ENCODE measurements around the gene C4A.
"Not testable (repeated sequence)": the region's sequence is repeated elsewhere in the genome, so short reads cannot be mapped to it uniquely, and the experiment has no call there.

C4A gene

GRCh38 chr6:31978831-31979230 is 3.0 kb upstream of the C4A start:
- DNase-seq (ENCODE audit: low read depth in 3 of 3, low spot score in 1 of 3), result no peak

DNA sequence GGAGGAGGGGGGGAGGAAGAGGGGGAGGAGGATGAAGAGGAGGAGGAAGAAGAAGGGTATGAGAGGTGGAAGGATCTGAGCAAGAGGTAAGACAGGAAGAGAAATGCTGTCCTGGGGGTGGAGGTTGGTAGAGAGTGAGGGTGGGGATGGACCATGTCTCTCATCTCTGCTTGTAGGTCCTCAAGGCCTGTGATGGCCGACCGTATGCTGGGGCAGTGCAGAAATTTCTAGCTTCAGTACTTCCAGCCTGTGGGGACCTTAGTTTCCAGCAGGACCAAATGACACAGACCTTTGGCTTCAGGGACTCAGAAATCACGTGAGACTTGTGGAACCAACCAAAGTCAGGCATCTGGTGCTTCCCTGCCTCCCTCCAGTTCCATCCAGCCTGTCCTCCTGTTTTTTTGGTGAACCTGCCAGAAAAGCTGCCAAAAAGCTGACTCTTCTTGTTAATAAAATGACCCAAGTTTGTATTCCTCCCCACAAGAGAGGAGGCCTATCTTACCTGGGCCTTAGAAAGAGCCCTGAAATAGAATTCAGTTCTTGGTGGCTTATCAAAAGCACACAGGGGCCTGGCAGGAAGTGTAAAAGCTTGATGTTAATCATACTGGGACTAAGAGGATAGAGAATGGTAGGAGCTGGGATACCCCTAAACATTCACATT is 2.5 kb upstream of the C4A start:
- DNase-seq (ENCODE audit: low read depth in 3 of 3, low spot score in 1 of 3), result no peak

DNA sequence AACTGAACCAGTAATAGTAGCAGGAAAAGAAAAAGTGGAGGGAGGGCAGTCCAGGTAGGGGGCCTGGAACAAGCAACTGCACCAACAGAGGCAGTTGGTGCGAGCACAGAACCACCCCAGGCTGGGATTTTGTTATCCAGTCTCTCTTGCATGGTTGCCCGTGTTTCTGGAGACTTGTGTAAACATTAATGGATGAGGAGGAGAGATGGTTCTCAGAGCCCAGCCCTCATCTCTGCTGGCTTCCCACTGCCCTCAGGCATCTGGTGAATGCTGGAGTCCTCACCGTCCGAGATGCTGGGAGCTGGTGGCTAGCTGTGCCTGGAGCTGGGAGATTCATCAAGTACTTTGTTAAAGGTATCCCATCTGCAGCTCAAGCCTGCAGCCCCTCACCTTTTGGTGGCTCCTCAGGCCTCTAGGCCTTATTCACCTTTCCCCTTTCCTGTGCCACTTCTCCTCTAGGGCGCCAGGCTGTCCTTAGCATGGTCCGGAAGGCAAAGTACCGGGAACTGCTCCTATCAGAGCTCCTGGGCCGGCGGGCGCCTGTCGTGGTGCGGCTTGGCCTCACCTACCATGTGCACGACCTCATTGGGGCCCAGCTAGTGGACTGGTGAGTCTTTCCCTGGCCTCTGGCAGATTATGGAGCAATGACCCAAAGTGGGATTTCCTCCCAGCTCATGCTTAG is 1.5 kb upstream of the C4A start:
- not testable (repeated sequence) for DNase-seq (ENCODE audit: low read depth in 3 of 3, low spot score in 1 of 3)

GRCh38 chr6:31980998-31981397 is 859 bp upstream of the C4A start:
- not testable (repeated sequence) for DNase-seq (ENCODE audit: low read depth in 3 of 3, low spot score in 1 of 3)

- DNase-seq (ENCODE audit: low read depth in 3 of 3, low spot score in 1 of 3), result not testable (repeated sequence)
Observed at GRCh38 chr6:31989363-31989762, 7.5 kb downstream of the C4A start.

DNA sequence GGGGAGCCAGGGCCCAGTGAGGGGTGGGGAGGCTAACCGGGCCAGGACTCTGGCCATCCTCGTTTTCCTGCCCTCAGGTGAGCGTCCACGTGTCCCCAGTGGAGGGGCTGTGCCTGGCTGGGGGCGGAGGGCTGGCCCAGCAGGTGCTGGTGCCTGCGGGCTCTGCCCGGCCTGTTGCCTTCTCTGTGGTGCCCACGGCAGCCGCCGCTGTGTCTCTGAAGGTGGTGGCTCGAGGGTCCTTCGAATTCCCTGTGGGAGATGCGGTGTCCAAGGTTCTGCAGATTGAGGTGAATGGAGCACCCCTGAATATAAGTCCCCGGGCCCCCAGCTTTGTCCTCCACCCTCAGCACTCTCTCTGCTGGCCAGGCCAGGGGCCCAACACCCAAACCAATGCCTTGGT is 12.6 kb downstream of the C4A start:
- DNase-seq (ENCODE audit: low read depth in 3 of 3, low spot score in 1 of 3), result not testable (repeated sequence)

DNA sequence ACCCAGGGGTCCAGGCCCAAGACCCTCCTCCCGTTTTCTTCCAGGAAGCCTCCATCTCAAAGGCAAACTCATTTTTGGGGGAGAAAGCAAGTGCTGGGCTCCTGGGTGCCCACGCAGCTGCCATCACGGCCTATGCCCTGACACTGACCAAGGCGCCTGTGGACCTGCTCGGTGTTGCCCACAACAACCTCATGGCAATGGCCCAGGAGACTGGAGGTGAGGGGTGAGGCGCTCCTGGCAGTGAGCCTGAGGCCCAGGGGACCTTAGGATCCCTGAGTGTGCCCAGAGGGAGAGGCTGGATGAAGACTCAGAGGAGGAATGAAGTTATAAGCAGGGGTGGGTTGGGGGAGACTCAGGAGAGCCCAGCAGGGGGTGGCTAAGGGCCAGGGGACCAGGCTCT is 14.5 kb downstream of the C4A start:
- not testable (repeated sequence) for DNase-seq (ENCODE audit: low read depth in 3 of 3, low spot score in 1 of 3)

DNA sequence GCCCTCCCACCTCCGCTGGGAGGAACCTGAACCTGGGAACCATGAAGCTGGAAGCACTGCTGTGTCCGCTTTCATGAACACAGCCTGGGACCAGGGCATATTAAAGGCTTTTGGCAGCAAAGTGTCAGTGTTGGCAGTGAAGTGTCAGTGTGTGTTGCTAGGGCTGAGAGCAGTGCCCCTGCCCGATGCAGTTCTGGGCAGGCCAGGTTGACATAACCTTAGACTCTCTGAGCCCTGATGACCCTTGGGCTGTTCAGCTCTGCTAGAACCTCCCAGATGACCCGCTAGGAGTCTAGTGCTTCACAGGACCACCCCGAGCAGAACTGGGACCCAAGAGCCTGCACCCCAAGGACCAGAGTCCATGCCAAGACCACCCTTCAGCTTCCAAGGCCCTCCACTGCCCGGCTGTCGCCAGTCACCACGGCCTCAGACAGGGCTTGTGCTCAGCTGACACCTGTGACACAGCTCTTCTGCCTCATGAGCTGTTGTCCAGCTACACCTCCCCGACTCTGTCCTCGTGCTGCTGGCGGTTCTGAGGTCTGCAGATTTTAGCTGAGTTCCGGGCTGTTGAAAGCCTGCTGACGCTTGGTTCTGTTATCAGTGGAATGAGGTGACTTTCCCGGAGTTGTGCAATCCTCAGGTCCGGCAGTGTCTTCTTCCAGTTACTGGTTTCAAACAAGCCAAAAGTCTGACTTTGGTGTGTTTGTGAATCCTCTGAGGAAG is 20.9 kb downstream of the C4A start:
- DNase-seq (ENCODE audit: low read depth in 3 of 3, low spot score in 1 of 3), result not testable (repeated sequence)

GRCh38 chr6:32003301-32003700 is 21.4 kb downstream of the C4A start:
- not testable (repeated sequence) for DNase-seq (ENCODE audit: low read depth in 3 of 3, low spot score in 1 of 3)

DNA sequence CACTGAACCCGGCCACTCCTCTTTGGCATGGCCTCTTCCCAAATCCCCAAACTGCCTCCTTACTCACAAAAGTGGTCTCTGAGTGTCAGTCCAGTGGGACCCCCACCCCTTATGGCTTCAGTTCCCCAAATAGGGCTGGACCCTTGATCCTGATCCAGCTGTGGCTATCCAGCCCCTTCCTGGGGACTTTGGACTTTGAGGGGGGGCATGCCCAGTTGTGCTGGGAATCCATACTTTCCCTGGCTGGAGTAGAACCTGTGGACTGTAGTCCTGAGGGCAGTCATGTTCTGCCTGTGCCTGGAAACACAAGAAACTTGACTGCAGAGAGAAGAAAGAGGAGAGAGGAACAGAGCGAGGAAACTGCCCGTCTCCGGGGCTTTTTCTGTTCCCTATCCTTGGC is 22.5 kb downstream of the C4A start:
- not testable (repeated sequence) for DNase-seq (ENCODE audit: low read depth in 3 of 3, low spot score in 1 of 3)

DNA sequence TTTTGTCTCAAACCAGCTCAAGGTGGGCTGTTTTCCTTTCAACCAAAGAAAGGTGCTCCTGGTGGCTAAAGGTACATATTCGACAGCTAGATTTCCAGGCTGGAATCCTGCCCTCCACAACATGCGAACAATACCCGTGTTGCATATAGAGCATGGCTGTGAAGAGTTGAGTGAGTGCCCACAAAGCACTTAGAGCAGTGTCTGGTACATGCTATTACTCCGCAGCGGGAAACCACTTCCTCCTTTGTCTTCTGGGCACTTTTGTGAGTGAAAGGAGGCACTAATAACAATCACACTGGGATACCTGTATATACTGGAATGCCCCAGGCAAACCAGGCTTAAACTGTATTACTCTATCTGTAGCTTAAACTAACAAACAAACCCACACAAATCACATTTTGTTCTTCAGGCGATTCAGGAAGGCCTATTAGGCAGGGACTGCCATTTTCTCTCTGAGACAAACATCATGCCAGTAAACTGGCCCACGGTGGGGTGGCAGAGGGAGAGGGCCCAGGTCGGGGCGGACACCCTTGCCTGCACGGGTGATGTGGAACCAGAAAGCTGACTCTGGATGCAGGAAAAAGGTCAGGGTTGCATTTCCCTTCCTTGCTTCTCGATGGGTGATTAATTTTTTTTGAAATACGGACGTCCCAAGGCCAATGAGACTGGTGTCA is 23.1 kb downstream of the C4A start:
- DNase-seq (ENCODE audit: low read depth in 3 of 3, low spot score in 1 of 3), result not testable (repeated sequence)

- DNase-seq (ENCODE audit: low read depth in 3 of 3, low spot score in 1 of 3), result not testable (repeated sequence)
Observed at GRCh38 chr6:32005538-32005880, 23.7 kb downstream of the C4A start.

- DNase-seq (ENCODE audit: low read depth in 3 of 3, low spot score in 1 of 3), result not testable (repeated sequence)
Observed at GRCh38 chr6:32005991-32006529, 24.2 kb downstream of the C4A start.

- not testable (repeated sequence) for DNase-seq (ENCODE audit: low read depth in 3 of 3, low spot score in 1 of 3)
Observed at GRCh38 chr6:32007086-32007485, 25.2 kb downstream of the C4A start.

DNA sequence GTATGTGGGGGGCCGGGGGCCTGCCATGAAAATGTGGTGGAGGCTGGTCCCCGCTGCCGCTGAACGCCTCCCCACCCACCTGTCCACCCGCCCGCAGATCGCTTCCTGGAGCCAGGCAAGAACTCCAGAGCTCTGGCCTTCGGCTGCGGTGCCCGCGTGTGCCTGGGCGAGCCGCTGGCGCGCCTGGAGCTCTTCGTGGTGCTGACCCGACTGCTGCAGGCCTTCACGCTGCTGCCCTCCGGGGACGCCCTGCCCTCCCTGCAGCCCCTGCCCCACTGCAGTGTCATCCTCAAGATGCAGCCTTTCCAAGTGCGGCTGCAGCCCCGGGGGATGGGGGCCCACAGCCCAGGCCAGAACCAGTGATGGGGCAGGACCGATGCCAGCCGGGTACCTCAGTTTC is 26.2 kb downstream of the C4A start:
- not testable (repeated sequence) for DNase-seq (ENCODE audit: low read depth in 3 of 3, low spot score in 1 of 3)

GRCh38 chr6:32008616-32009015 is 26.8 kb downstream of the C4A start:
- not testable (repeated sequence) for DNase-seq (ENCODE audit: low read depth in 3 of 3, low spot score in 1 of 3)

DNA sequence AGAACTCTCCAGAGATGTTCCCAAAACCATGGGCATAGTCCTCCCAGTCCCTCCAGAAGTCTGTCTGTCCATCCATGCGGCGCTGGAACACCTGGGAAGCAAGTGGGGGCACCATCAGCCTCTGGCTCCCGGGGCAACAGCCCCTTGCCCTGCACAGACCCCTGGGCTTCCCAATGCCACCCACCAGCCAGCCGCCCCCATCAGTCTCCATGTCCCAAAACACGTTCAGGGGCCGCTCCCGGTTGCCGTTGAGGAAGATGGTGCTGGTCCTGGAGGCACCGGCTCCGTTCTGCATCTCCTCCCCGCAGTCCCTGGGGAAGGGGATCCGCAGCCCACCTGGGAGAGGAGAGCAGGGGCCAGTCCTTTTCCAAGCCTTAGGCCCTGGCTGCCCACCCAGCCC is 27.7 kb downstream of the C4A start:
- DNase-seq (ENCODE audit: low read depth in 3 of 3, low spot score in 1 of 3), result not testable (repeated sequence)

GRCh38 chr6:32010856-32011530 is 29.1 kb downstream of the C4A start:
- not testable (repeated sequence) for DNase-seq (ENCODE audit: low read depth in 3 of 3, low spot score in 1 of 3)

DNA sequence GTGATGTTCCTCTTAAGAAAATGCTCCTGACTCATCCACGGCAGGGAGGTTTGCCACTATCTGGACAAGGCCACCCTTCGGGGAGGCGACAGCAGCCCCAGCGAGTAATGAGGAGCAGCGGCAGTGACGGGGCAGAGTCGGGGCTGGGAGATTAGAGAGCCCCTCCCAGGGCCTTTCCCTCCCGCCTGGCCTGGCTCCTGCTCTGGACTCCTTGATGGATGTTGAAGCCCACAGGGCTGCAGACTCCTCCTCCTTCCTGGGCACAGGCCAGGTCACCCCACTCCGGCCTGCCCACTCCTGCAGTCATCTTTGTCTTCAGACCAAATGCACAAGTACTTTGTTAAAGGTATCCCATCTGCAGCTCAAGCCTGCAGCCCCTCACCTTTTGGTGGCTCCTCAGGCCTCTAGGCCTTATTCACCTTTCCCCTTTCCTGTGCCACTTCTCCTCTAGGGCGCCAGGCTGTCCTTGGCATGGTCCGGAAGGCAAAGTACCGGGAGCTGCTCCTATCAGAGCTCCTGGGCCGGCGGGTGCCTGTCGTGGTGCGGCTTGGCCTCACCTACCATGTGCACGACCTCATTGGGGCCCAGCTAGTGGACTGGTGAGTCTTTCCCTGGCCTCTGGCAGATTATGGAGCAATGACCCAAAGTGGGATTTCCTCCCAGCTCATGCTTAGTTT is 31.2 kb downstream of the C4A start:
- DNase-seq (ENCODE audit: low read depth in 3 of 3, low spot score in 1 of 3), result not testable (repeated sequence)

DNA sequence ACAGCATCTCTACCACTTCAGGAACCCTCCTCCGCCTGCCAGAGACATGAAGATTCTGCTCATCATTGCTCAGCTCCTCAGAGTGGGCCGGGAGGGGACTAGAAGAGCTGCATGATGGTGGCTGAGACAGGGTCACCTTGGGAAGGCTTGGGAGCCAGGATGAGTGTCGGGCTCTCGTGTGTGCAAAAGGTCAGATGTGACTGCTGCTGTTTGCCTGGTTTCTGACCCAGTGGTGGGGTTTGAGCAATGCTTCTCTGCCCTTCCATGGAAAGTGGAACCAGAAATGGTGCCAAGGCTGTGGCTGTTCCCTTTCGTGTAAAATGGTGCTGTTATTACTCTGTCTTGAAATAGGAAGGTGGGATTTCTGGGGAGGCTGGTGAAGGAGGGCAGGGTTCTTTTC is 31.9 kb downstream of the C4A start:
- not testable (repeated sequence) for DNase-seq (ENCODE audit: low read depth in 3 of 3, low spot score in 1 of 3)

Data from stimulated activated CD4-positive, alpha-beta T cell treated with anti-CD3 and anti-CD28 coated beads, TNF-alpha, amount 100 ng/mL, for 1 hour (primary cell).